ENCODE data around the gene LIMCH1. TPM values are rescaled to one million over a fixed set of nuclear protein-coding genes. Genes with fewer than 3 reads are reported as not detected.
A peak's percentile ranks its signal among the peaks of the same experiment; 100 is the strongest.

LIMCH1 gene
- total and polyA plus RNA-seq, 2 donors from 2014 or later: 19.9 to 83.9 TPM

- no peak overlapping the region for H3K9ac ChIP-seq (ENCODE audit: low read length in 3 of 3)
- peak; percentile 91 for FAIRE-seq
- no peaks in the 10 kb centered on the region for H3K27me3 ChIP-seq (ENCODE audit: control insufficient read depth, insufficient read depth, low read length)
- no peak for TF ChIP-seq CTCF (IDR thresholded peaks at IDR 0.05; ENCODE audit: borderline replicate concordance, extremely low read depth, insufficient read depth)
- peak in 2 of 5 donors; percentile 80 to 84 for DNase-seq
- peaks cover 3 to 33% (median 7%) of the 10 kb centered on the region in 3 donors for H3K4me1 ChIP-seq (ENCODE audit: control insufficient read depth in 2 of 3, insufficient read depth in 2 of 3, low read depth in 1 of 3, low read length in 3 of 3)
- no peak overlapping the region for H3K4me3 ChIP-seq (ENCODE audit: low read length in 3 of 3)
- H3K27ac ChIP-seq (ENCODE audit: low read depth in 2 of 2, low read length in 2 of 2): peak overlapping the region in 1 of 2 donors; percentile 8
- intact Hi-C loops (cut with DNase I): no loop called here
- H3K9me3 ChIP-seq (ENCODE audit: control insufficient read depth in 2 of 3, insufficient read depth in 1 of 3, low read length in 3 of 3): no peaks in the 10 kb centered on the region
- no peaks in the 10 kb centered on the region for H3K36me3 ChIP-seq (ENCODE audit: control insufficient read depth in 2 of 3, insufficient read depth in 3 of 3, low read length in 3 of 3)
Observed at GRCh38 chr4:41600243-41600912, 62.4 kb downstream of the LIMCH1 start.

- FAIRE-seq (no peak), DNase-seq (no peak)
- no peaks in the 10 kb centered on the region for H3K36me3 ChIP-seq (ENCODE audit: control insufficient read depth in 2 of 3, insufficient read depth in 3 of 3, low read length in 3 of 3)
- TF ChIP-seq CTCF (IDR thresholded peaks at IDR 0.05; ENCODE audit: borderline replicate concordance, extremely low read depth, insufficient read depth): no peak
- peak overlapping the region in 1 of 2 donors; percentile 8 for H3K27ac ChIP-seq (ENCODE audit: low read depth in 2 of 2, low read length in 2 of 2)
- no peaks in the 10 kb centered on the region for H3K27me3 ChIP-seq (ENCODE audit: control insufficient read depth, insufficient read depth, low read length)
- intact Hi-C loops (cut with DNase I): no loop called here
- H3K9me3 ChIP-seq (ENCODE audit: control insufficient read depth in 2 of 3, insufficient read depth in 1 of 3, low read length in 3 of 3): no peaks in the 10 kb centered on the region
- H3K4me1 ChIP-seq (ENCODE audit: control insufficient read depth in 2 of 3, insufficient read depth in 2 of 3, low read depth in 1 of 3, low read length in 3 of 3): peaks cover 5 to 36% (median 7%) of the 10 kb centered on the region in 3 donors
- H3K4me3 ChIP-seq (ENCODE audit: low read length in 3 of 3): no peak overlapping the region
- no peak overlapping the region for H3K9ac ChIP-seq (ENCODE audit: low read length in 3 of 3)
Observed at GRCh38 chr4:41601025-41601424, 63.1 kb downstream of the LIMCH1 start.

- DNase-seq (no peak), FAIRE-seq (no peak)
- no peaks in the 10 kb centered on the region for H3K9me3 ChIP-seq (ENCODE audit: control insufficient read depth in 2 of 3, insufficient read depth in 1 of 3, low read length in 3 of 3)
- H3K27me3 ChIP-seq (ENCODE audit: control insufficient read depth, insufficient read depth, low read length): no peaks in the 10 kb centered on the region
- no peak for TF ChIP-seq CTCF (IDR thresholded peaks at IDR 0.05; ENCODE audit: borderline replicate concordance, extremely low read depth, insufficient read depth)
- no peak overlapping the region for H3K9ac ChIP-seq (ENCODE audit: low read length in 3 of 3)
- intact Hi-C loops (cut with DNase I): no loop called here
- H3K4me3 ChIP-seq (ENCODE audit: low read length in 3 of 3): no peak overlapping the region
- H3K27ac ChIP-seq (ENCODE audit: low read depth in 2 of 2, low read length in 2 of 2): no peak overlapping the region
- H3K36me3 ChIP-seq (ENCODE audit: control insufficient read depth in 2 of 3, insufficient read depth in 3 of 3, low read length in 3 of 3): no peaks in the 10 kb centered on the region
- peaks cover 7 to 36% (median 7%) of the 10 kb centered on the region in 3 donors for H3K4me1 ChIP-seq (ENCODE audit: control insufficient read depth in 2 of 3, insufficient read depth in 2 of 3, low read depth in 1 of 3, low read length in 3 of 3)
Observed at GRCh38 chr4:41602113-41602512, 64.2 kb downstream of the LIMCH1 start.
